NK-92 (cell line): ENCODE data around the gene WIPF1.

Experiments
- DNase-seq: peaks from one replicate; lab custom pipeline; 2025; ENCODE audit not compliant: unreplicated experiment; lab: John Stamatoyannopoulos, UW

The WIPF1 gene

DNA sequence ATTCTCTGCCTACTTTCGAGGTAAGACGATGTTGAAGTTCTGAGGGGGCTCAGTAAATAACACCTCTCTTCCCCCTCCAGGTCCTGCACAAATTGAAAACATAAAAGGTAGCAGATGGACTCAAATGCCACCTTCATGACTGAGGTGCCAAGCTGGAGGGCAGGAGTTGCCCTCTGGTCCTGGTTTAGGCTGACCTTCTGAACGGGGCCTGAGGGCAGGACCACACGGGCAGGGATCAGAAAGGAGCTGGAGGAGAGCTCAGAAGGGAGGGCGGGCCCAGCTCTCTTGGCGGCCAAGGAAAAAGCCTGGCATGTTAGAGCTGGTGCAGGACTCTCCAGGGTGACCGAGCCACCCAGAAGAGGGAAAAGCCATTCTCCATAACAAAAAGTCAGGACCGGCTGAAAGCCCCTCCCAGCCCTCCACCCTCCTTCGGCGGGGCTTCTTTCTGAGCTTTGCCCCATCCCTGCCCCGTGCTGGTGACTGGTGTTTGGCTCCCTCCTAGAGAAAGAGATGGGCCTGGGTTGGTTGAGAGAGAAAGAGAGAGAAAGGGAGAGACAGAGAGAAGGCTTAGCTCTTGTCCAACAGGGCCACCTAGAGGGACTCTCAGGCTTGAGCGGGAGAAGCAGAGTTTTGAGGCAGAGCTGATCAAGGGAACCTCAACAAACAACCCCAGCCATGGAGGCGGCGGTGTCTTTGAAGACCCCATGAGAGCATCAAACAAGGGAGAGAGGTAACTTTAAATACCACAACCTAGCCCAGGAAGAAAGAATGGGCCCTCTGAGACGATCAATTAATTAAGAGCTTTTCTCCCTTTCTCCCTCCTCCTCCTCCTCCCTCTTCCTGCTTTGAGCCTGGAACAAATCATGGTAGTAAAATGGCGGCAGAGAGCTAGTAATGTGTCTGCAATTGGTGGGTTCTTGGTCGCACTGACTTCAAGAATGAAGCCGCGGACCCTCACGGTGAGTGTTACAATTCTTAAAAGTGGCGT lies 50.8 kb downstream of the WIPF1 start:
- DNase-seq = no peak

DNA sequence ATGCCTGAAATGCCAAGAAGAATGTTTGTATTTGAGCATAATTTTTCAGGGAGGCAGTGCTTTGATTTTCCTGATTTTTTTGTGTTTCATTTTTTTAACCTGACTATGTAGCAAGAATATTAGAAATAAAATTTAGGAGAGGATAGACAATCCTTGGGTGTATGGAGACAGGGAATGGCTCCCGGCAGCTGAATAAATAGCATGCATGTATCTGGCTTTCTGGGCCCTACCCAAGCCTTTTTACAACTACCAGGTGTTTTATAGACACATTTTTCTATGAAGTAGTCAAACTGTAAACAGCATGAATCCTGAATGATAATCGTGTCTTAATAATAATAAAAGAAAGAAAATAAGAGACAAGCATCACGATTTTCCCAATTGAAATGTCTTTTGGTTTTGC lies 52.4 kb downstream of the WIPF1 start:
- no peak for DNase-seq

DNA sequence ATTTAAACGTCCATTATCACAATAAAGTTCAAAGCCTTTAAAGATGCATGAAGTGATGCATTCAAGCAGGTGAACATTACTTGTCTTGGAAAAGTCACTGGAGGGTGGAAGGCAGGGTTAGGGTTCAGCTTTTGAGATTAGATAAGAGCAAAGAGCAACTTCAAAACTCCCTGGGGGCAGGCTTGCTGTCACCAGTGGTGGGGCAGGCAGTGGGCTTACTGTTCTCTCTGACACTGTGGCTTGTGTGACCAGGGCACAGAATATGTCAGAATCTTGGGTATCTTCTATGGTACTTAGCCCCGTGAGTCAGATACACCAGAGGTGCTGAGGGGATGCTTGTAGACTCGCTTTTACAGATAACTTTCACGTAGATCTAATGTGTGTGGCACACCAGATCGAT lies 52.8 kb downstream of the WIPF1 start:
- DNase-seq = no peak

DNA sequence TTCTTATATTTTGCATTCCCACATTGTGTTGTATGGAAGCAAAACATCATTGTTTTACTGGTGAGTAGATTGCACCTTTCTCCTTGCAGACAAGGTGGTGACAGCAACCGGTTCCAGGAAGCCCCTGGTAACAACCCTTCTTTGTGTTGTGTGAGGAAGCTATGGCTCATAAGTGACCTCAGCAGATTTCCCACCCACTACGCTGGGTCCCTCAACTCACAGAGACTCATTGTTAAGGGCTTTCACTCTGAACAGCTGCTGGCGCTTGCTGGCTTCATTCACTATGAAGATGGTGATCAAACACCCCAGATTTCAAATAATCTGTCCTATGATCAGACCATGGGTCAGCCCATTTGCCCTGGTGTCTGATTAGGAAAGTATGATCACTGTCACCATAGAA lies 53.4 kb downstream of the WIPF1 start:
- DNase-seq = no peak

DNA sequence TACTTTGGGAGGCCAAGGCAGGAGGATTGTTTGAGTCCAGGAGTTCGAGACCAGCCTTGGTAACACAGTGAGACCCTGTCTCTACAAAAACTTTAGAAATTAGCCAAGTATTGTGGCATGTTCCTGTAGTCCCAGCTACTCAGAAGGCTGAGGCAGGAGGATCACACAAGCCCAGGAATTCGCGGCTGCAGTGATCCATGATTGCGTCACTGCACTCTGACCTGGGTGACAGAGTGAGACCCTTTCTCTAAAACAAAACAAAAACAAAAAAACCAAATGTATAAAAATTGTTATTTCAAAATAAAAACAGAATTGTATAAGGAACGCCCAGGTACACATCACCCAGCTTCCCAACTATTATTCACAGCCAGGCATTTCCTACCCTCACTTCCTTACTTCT lies 56.7 kb downstream of the WIPF1 start:
- no peak for DNase-seq

DNA sequence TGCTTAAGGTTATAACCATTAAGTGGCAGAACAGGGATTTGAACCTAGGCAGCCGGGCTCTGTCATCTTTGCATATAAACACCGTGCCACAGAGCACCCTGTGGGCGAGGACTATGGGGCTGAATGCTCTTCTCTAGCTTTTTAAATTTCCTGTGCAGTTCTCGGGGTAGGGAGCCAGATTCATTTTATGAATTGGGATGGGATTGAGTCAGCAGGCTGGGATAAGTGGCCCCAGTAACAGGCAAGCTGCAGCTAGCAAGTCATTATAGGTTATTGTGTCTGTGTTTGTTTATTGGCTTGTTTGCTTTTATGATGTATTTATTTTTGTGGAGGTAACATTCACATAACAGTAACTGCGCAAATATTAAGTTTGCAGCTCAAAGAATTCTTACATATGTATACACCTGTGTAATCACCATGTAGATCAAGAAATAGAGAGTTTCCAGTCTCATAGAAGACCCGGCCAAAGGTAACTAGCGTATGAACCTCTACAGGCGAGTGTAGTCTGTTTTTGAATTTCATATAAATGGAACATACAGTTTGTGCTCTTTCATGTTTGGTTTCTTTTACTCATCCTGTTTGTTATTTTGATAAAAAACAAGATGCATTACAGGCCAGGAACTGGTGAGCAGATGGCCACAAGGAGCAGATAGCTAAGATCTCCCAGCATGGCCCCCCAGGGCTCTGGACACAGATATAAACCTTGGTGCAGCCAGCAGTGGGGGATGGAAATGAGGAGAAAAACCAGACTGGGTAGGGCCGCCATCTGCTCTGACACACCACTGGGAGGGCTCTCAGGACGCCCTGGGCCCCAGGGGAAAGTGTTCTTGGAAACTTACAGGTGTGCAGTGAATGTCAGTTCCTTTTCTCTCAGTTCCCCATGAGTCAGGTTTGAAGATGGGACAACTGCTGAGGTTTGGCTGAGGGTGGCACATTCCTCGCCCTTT lies 61.6 kb downstream of the WIPF1 start:
- no peak for DNase-seq

DNA sequence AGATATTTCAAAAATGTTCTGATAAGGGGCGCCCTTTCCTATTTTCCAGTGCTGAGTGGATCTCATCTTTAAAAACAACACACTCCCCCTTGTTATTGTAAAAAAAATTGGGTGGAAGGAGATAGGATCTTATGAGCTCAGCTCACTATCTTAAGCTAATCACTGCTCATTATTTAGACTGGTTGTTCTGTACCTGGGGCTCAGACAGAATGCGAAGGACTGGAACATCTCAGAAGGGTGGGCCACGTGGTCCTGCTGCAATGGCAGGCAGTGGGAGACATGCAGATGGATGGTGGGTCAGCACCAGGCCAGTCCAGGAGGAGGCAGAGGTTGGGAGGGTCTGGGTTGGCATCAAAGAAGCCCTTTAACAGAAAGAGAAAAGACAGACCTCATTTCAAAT lies 62.5 kb downstream of the WIPF1 start:
- DNase-seq = no peak

DNA sequence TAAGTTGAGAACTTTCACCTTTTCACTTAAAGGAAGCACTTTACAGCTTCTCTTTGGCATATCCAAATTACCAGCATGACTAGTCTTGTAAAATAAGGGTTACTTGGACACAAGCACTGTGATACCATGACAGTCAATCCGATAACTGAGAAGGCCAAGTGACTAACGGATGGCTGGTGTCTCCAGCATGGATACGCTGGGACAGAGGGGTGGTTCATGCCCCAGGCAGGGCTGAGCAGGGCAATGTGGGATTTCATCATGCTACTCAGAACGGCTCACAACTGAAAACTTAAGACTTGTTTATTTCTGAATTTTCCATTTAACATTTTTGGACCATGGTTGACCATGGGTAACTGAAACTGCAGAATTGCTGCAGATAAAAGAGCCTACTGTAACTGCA lies 67.7 kb downstream of the WIPF1 start:
- no peak for DNase-seq

DNA sequence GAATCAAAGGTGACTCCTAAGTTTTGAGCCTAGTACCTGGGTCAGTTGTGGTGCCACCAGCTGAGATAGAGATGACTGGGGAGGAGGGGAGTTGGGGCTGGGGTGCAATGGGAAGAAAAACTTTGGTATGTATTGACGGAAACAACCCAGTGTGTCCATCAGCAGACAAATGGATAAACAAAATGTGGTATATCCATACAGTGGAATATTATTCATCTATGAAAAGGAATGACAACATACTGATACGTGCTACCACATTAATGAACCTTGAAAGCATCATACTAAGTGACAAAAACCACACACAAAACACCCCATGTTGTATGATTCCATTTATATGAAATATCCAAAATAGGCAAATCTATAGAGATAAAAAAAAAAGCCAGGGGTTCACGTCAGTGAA lies 69.6 kb downstream of the WIPF1 start:
- no peak for DNase-seq

DNA sequence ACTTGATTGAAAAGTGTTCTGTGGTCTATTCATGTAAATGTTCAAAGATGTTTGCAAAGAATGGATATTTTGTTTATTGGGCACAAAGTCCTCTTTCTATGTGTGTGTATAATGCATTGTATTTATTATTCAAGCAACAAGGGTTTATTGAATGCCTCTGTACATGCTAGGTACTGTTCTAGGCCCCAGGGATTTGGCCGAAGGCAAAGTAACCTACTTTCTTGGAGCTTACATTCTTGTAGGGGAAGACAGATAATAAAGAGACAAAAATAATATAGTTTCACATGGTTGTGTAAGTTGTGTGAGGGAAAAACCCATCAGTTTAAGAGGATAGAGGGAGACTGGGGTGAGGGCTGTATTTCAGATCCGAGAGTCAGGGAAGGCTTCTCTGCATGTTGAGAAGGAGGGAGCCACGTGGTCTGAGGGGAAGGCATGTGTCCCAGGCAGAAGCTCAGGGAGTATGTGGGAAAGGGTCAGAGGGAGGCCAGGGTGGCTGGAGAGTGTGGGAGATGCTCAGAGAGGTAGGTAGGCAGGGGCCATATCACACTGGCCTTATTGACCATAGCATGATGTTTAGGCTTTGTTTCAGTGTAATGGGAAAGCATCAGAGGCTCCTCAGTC lies 70.4 kb downstream of the WIPF1 start:
- no peak for DNase-seq

DNA sequence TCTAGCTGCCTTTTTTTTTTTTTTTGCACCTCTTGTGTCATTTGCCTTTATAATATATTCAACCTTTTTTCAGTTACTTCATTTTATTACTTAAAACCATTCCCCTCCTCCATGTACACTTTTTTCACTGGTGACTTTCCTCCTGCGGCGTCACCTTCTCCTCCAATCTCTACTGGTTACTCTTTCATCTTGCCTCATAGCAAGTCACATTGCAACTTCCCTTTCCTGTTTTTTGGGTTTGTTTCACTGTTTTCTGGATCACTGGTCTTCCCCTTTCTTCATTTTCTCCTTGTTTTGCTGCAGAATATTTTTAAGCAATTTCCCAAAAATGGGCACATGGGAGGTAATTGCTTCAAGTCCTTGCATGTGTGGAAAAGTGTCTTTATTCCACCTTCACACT lies 73.1 kb downstream of the WIPF1 start:
- no peak for DNase-seq

DNA sequence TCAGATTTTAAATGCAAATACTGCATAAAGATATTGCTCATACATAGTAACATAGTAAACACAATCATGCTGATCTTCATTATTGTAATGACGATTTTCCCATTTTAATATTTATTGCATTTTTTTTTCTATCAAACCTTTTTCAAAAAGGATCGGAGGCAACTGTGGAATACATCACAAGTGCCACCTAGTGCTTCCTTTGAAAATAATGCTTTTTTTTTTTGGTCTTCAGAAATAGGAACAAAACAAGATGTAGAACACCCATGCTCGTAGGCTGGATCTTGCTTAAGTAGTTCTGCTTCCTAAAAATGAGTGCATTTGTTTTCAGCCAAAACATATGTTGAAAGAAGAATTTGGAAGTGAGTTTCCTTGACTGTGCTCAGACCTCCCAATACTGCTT lies 75.1 kb downstream of the WIPF1 start:
- DNase-seq = no peak

DNA sequence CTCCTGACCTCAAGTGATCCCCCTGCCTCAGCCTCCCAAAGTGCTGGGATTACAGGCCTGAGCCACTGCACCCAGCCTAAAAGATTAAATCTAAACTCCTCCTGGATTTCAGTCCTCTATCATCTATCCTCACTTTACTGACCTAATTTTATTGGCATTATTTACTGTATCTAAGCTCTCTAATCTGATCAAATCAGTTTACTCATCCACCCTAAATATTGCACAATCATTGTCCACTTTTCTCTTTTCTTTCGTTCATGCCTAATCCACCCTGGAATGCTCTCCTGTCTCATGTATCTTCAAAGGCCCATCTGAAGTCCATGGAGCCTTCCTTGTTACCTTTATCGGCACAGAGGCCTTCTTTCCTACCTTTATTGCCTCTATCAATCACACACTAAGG lies 79.2 kb downstream of the WIPF1 start:
- DNase-seq = no peak

DNA sequence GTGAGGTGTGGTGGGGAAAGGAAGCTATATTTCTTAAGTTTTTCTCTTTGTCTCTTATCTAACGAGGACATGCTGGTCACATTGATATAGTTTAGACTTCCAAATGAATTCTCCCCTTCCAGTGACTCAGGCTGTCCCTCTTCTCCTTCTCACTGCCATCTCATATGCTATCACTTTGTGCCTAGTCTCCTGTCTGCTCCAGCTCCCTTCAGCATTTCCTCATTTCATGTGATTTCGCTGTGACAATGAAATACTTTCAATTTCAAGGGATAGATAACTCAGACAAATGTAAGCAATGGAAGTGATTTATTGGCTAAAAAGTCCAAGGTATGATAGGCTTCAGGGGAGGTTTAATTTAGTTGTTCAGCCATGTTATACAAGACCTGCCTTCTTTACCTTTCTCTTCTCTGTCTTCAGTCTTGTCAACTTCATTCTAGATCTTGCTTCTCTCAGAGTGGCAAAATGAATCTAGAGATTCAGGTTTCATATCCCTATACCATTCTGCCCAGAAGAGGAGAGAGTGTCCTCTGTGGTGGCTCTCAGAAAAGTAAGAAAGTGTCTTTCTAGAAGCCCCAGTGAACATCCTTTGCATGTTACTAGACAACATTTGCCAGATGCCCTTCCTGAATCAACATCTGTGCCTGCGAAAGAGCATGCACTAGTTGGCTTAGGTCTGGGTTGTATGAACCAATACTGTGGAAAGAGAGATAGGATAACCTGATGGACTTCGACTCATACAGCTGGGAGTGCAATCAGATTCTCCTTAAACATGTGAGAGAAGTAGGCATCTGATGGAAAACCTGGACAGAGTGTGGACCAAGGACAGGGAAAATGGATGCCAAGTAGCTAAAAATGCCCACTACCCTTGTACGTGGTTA lies 80.9 kb downstream of the WIPF1 start:
- no peak for DNase-seq

DNA sequence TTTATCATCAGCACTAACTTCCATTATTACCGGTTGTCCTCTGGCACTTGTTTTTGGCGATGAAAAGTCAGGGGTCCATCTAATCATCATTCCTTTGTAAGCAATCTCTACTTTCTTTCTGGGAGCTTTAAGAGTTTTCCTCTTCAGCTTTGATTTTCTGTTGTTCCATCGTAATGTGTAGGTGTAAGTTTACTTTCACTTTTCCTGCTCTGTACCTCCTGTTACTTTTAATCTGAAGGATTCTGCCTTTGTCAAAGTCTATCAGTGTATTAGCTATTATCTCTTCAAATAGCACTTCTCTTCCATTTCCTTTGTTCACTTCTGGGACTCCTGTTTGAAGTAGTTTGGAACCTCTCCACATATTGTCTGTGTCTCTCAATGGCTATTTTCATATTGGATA lies 85.3 kb downstream of the WIPF1 start:
- no peak for DNase-seq

DNA sequence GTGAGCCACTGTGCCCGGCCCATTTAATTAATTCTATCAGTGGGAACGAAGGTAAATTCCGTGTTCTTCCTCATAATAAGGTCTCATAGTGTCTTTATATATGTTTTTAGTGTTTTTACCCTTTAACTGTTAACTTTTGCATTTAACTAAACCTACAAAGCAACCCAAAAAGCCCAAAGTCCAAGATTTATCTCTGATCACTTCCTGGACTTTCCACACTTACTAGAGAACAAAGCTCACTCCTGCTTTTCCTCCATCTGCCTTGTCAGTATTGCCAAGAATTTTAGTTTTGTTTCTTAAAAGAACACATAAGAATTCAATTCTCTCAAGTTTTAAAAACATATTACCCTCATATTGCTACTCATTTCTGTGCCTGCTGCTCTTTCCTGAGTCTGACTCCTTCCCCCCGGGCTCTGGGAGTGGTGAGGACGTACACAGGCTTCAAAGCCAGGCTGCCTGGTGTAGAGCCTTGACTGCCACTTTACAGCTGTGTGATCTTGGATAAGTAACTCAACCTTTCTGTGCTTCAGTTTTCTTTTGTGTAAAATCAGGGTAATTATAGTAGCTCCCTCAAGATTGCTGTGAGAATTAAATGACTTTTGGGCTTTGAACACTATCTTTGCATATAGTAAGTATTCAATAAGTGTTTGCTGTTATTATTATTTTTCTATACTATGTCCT lies 85.9 kb downstream of the WIPF1 start:
- no peak for DNase-seq

DNA sequence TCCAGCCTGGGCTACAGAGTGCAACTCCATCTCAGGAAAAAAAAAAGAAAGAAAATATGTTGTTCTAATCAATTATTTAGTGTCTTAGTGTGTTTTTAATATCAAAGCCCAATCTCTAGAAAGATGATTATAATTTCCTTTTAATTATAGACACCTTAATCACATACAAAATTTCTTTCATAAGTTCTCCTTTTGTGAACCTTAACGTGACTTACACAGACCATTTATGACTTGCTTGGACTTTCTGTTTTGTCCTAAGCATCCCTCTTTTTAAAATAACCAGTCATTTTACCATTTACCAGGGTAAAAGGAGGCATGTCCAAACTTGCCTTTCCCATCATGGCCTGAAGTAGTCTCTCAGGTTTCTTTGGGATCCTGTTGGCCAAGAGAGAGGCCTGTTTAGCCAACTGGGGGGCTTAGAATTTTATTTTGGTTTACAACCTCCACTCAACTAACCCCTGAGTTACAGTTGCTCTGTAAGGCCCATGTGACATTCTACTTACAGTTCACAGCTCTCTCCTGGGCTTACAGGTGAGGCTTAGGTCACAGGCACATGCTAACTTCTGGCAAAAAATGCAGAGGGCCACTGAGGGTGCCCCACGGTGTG lies 86.9 kb downstream of the WIPF1 start:
- no peak for DNase-seq
